Fibroblast of peridontal ligament (primary cell): Measurements from ENCODE around the gene GSN.
A peak's percentile ranks its signal among the peaks of the same experiment; 100 is the strongest.

ENCODE experiments used
- DNase-seq: peaks from one replicate; pipeline ENCODE4 v3.0.0-alpha.2; 2010; ENCODE audit errors: extremely low read depth

GSN gene

DNA sequence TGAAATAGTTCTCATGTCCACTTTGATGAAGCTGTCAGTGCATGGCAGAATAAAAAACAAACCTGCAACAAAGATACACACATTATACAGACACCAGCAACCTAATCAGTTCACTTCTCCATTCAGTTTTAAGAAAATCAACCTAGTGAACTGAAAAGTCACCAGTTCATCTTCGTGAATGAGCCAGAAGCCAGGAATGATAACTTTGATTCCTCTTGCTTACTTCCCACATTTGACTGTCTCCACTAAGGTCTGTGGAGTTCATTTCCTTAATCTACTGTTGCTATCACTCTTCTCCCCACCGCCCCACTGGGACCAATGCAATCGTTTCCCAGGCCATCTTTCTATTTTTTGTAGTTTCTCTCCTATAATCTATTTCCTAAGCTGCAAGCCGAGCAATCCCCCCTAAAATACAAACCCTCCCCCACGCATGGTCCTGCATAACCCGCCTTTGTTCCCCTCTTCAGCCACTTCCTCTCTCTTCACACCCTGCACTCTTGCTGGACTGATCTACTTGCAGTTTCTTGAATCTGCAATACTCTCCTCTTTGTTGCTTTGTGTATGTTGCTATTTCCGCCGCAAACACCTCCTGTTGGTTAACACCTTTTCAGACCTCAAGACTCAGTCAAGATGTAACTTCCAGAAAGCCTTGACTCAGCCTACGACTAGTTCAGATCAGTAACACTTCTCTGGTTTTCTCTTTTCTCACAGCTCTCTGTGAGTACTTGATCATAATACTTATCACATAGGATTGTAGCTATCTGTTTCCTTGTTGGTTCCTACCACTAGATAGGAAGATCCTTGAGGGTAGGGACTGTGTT lies 85.5 kb downstream of the GSN start:
- DNase-seq, result no peak

DNA sequence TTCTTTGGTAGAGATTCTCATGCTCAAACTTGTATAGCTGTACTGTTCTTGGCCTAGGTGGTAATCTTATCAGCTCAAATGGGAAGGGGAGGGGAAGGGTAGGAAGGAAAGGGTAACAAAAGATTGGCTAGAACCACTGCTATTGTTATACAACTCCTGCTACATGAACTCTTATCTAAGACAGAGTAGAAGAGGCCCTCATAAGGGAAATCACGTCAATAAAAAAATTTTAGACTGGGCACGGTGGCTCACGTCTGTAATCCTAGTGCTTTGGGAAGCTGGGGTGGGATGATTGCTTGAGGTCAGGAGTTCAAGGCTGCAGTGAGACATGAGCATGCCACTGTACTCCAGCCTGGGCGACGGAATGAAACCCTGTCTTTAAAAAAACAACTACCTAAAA lies 86.2 kb downstream of the GSN start:
- DNase-seq, result no peak

DNA sequence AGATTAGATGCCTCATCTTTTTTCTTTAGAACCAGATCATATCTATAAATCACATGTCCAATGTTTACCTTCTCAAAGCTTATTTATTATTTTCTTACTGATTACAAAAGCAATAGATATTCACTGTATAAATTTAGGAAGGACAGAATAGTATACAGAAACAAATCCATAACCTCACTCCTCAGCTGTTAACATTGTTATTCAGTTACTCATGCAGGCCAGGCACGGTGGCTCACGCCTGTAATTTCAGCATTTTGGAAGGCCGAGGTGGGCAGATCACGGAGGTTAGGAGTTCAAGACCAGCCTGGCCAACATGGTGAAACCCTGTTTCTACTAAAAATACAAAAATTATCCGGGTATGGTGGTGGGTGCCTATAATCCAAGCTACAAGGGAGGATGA lies 86.8 kb downstream of the GSN start:
- no peak for DNase-seq

DNA sequence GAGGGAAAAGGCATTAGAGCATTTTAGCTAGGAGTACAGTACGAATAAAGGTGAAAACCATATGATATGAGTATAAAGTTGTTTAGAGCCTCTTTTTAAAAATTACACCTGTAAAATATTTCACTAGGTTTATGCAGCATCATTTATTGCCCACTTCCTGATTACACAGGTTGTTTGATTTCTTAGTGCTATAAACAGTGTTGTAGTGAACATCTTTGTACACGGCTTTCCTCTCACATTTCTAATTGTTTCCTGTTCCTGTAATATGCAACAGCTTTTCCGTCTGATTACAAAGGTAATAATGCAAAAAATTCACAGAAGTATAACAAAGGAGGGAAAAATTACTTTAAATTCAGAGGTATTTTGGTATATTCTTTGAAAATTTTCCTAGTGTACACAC lies 89.0 kb downstream of the GSN start:
- no peak for DNase-seq

DNA sequence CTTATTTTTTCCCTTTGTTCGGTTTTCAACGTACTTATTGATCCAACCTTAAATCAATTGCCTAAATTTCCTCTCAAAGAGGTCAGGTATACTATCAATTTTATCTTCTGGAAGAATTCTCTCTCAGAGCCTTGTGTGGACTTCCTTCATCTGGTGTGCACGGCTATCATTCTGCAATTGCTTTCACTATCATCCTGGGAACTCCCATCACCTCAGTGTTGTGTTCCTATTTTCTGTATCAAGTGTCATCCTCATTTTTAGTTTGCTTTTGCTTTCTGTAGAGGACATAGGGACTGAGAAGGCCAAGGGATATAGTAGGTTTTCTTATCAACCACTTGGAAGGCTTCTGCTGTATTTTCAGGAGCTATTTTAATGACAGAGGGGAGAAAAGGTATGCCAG lies 90.8 kb downstream of the GSN start:
- no peak for DNase-seq

DNA sequence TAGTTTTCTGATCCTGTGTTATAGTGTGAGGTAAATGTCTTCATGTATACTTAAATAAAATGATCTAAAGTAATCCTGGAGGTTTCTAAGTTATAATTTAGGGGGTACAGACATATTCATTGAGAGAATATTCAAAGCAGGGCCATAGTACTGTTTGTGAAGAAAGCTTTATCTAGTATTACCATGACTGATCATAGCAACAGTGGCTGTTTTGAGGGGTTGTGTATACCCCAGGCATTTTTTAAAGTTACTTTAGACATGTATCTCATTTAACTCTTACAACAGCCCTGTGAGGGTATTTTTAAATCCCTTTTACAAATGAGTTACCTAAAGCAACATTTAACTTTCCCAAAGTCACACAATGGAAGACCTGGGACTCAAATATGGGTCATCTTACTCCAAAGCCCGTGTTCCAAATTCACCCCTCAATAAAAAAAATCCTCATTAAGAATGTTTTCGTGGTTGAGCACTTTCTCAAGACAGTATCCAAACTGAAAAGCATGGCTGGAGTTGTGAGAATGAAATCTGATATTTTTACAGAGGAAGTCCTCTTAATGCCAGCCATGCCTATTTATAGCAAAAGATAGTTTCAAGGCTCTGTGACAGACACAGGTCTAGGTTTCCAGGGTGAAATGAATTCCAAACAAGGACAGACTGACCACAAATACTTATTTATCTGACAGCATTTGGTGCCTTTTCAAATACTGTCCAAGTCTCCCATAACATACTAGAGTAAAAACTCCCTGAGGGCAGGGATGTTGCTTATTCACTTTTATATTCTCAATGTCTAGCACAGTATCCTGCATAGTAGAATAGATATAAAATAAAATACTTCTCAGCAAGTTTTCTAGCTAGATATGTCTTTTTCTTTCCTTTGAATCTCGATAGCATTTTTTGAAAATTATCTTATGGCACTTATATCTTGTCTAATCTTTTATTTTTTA lies 91.7 kb downstream of the GSN start:
- peak; percentile 62 for DNase-seq

DNA sequence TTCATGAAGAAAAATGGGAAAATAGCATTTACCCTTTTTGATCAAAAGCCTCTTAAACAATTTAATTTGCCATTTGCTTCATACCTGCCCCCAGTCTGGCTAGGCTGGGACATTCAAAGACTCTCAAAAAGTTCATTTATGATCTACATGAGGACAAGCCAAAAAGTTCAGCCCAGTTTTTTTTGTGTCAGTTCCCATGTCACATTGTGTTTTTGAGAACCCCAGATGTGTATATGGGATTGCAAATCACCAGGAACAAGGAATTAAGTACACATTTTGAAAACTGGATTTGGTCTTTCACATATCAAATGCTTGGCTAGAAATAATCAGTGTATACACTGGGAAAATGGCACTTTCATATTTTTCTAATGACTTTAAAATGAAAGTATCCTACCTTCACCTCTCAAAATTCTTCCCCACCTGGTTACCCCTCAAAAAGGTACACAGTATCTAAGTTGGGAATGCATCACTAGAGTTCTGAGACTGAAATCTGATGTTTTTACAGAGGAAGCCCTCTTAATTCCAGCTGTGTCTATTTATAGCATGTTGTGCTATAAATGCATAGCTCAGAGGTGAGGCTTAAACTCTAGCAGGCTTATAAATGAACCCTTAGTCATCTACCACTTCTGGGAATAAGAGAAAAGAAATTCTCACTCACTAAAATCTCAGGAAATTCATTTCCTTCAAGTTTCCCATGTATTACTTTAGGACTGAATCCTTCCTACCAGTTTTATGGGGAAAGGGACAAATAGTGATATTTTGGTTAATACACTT lies 92.8 kb downstream of the GSN start:
- DNase-seq, result peak; percentile 90

DNA sequence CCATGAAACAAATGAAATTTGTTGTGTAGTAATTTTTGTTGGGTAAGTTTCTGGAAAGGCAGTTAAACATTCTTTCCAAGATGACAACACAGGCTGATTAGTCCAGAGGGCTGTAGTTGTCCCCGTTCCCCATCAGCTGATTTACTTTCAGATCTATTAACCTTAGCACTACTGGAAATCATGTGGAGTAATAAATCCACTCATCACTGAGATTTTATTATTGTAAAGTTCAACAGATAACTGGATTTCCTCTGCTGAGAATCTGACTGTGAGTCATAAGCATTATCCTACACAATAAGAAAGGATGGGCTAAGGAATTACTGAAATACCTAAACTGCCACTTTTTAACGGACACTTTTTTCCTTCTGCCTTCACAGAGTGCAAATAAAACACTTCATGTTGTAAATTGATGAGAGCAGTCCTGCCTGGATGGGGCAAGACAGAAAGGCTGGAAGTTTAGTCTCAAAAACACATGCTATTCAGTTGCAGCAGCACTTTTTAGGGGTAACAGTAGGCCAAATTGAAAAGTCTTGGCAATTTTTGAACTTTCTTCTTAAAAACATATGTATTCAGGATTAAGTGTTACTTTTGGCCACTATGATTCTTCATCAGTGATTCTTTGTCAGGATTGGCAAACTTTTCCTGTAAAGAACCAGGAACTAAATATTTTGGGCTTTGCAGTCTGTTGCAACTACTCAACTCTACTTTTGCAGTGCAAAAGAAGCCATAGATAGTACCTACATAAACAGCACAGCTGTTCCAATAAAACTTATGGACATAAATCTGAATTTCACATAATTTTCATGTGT lies 95.1 kb downstream of the GSN start:
- peak; percentile 74 for DNase-seq

DNA sequence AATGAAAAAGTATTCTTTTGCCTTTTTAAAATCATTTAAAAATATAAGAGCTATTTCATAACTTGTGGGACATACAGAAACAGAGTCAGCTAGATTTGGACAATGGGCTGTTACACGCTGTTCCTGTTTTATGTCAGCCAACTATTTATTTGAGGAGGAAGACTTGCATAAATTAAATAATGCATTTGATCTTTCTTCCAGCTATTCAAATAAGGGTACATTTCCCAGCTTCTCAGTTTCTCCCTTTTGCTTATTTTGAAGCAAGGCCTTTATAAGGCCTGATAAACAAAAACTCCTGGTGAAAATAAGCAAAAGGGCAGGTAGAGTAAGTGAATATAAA lies 95.6 kb downstream of the GSN start:
- no peak for DNase-seq

DNA sequence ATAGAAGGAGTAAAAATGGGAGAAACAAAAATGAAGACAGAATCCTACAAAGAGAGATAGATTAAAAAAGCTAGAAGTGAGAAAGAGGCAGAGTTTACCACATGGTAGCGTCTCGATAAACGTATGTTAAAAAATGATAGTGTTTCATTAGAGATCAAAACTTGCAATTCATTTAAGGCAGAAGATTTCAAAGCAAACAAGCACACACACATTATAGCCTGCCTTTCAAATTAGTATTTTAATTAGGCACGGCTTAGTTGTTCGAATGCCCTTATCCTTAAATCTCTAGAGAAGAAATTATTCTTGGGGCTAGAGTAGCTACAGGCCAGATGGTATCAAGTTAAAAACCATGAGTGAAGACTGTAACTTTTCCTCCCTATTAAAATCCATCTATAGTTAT lies 96.1 kb downstream of the GSN start:
- DNase-seq, result no peak

DNA sequence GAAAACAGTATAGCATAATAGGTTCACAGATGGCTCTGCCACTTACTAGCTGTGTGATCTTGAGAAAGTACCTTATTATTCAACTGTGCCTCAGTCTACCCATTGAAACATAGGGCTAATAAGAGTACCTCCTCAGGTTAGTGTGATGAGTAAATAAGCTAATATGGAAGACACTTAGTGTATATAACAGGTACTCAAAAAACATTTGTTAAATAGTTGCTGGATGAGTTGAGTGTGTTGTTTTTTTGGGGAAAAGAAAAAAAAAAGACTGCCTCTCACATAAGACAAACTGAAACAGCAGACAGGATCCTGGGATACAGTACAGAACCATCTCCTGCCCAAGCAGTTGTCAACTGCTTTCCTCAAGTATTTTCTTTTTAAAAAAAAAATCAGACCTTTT lies 96.9 kb downstream of the GSN start:
- DNase-seq, result no peak

DNA sequence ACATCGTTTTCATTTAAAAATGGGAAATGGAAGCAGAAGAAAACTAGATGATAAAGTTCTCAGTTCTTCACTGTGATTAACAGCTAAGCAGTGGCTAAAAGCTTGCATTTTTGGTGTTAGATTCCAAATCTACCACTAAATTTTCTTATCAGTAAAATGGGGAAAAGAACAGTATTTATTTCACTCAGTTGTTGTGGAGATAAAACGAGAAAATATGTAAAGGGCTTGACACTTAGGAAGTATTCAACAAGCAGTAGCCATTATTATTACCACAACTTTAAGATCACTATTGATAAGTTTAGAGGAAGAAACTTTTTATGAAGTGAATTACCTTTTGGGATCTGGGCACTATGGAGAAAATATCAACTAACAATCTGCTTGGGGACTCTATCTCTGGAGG lies 97.6 kb downstream of the GSN start:
- DNase-seq, result no peak

DNA sequence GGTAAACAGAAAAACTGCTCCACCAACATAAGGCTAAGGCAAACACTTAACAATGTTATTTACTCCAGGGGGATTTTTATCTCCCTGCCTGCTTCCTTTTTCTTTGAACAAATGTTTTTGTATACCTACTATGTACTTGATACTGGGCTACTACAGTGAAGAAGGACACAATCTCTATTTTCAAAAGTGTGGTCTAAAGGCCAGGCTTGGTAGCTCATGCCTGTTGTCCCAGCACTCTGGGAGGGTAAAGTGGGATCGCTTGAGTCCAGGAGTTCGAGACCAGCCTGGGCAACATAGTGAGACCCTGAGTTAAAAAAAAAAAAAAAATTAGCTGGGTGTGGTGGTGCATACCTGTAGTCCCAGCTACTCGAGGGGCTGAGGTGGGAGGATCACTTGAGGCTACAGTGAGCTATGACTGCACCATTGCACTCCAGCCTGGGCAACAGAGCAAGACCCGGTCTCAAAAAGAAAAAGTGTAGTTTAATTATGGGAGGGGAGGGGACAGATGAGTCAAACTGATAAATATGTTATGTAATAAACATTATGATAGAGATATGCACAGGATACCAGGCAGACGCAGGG lies 98.7 kb downstream of the GSN start:
- no peak for DNase-seq

DNA sequence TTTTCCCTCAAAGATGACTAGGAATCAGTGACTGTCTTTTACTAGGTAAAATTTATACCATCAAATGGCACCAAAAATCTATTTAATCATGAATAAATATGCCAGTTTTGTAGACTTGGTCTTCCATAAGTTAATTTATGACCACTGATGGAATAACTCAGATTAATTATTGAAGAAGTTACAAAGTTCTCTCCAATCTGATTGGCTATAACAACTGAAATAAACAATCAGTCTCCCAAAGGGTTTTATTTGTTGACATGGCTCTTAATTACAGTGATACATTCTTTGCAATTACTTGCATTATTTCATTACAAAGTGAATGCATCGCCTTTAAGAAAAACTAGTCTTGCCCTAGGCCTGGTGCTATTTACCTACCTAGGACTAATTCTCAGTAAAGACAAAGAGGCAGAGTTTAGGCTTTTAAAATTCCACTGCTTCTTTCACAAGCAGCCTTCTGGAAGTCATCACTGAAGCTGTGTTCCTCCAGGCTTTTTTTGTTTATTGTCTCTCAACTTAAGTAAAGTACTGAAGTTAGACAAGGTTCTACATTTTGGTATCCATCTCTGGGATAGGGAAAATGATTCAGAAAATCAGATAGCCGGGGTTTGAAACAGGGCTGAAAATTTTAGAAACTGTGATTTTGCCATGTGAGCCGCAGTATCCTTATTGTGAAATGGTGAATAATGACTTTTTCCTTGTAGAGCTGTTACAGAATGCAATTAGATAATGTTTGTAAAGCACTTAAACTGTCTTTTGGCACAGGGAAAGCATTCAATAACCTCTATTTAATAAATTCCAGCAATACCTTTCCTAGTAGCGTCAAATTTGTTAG lies 99.6 kb downstream of the GSN start:
- DNase-seq, result peak; percentile 64

DNA sequence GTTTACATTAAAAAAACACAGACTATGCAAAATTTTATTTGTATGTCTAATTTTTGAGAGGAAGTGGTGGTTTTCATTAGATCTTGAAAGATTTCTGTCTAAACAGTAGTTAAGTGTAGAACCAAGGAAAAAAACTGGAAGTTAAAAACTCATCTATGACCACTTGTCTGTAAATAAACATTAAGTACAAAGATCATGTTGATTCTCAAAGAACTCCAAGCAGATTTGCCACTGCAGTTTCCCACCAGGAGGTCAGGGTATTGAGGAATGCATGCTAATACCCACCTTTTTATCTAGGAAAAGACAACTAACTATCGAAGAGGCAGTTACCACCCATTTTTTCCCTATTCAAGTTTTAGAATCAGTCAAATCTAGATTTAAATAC lies 100.2 kb downstream of the GSN start:
- DNase-seq, result no peak

DNA sequence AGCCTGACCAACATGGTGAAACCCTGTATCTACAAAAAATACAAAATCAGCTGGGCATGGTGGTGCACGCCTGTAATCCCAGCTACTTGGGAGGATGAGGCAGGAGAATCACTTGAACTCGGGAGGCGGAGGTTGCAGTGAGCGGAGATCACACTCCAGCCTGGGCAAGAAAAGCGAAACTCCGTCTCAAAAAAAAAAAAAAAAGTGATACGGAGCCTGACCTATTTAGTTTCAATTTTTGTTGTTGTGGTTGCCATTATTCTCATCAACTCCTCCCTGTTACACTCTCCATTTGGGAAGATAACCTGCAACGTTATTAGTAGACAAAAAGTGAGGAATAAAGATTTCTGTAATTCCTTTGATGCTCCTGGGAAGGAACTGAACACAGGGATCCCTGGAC lies 100.8 kb downstream of the GSN start:
- DNase-seq, result no peak

DNA sequence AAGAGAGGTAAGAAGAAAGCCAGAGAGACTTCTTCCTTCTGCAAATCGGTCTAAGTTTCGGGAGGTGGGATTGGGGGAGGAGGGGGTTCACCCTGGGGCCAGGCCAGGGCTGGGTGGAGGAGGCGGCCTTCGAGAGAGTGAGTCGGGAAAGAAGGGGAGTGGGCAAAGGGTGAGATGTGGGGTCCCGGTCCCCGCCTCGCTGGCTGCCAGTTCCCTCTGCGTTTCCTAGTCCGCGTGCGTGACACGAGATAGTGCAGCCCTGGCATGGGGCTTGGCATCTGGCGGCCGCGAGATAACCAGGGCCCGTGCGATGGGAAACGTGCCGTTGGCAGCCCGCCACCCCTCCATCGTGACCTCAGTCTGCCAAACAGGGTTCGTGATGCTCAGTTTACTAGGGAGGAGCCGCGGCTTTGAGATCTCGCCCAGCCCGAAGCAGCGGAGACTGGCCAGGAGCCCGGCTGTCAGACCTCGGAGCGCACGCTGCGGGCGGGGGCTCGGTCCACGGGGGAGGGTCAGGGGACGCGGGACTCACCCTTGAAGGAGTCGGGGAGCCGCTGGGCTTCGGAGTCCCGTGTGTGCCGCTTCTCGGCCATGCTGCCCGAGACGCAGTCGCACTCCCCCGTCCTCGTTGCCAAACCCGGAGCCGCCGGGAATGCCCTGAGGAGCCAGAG lies 101.8 kb downstream of the GSN start, which contains the start of gene STOM:
STOM (minus strand) TSS at position 656 of the 671 bp plus-strand sequence; CDS start at position 593, 63 bp downstream.
- peak; percentile 95 for DNase-seq

DNA sequence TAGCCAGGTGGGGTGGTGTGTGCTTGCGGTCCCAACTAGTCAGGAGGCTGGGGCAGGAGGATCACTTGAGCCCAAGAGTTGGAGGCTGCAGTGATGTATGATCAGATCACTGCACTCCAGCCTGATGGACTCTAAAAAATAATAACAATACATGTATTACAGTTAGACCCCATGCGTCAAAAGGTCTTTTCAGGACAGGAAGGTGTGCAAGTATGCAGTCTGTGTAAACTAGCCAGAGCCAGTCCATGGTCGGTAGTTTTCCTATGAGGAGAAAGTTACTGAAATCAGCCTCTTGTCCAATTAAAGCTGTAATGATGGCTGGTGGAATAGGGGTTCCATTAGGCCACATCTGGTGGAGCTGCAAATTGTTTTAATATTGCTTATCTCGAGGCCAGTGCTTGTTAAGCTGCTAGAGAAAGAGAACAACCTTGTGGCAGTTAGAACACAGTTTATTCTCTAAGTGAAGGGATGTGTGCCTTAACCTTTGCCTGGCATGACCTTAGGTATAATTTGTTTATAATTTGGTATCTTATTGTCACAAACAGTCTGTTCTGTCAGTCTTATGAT lies 103.6 kb downstream of the GSN start:
- no peak for DNase-seq
